ENCODE results near the gene LAIR2. TPM values are rescaled to one million over a fixed set of nuclear protein-coding genes. Genes with fewer than 3 reads are reported as not detected.

LAIR2 gene
- total RNA-seq, 1 donor = not detected

DNA sequence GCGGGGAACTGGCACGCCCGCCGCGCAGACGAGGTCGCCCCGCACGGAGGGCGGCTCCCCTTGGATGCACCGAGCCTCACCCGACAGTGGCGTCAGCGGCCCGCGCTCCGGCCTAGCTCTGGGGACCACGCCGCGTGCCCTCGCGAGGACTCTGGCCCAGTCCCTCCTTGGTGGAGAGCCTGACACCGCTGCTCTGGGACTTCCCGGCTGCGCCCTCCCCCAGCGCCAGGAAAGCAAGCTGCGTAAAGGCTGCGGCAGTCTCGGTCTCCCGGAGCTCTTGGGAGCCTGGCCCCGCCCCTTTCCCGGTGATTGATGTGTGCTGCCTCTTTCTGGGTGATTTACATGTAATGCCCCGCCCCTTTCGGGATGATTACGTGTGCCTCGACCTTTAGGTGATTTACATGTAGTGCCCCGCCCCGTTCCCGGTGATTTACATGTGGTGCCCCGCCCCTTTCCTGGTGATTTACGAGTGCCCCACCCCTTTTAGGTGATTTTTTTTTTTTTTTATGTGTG, 39.0 kb upstream of the LAIR2 start, which contains the start of gene LENG9:
TSS of gene LENG9 (minus strand) at position 248 of the 513 bp plus-strand sequence. CDS start 252 bp downstream, outside the sequence.
- DNase-seq (ENCODE audit: insufficient read length, low spot score, missing footprints) = peak; percentile 99
- Histone ChIP-seq H2AFZ (ENCODE audit: low read length) (peak within 1 kb of the TSS; percentile 89), H3K4me3 (ENCODE audit: insufficient read depth, low read length) (peak within 1 kb of the TSS; percentile 76), H3K27ac (ENCODE audit: low read depth, low read length) (peak within 1 kb of the TSS; percentile 83), H4K20me1 (ENCODE audit: insufficient read depth, low read length) (peaks cover 23% of the 10 kb centered on the region), H3K27me3 (ENCODE audit: insufficient read depth, low read length) (no peaks in the 10 kb centered on the region), H3K4me2 (ENCODE audit: insufficient read depth, low read length) (peak within 1 kb of the TSS; percentile 87), H3K36me3 (ENCODE audit: insufficient read depth, low read length) (peaks cover 32% of the 10 kb centered on the region), H3K79me2 (ENCODE audit: insufficient read depth, low read length) (peaks cover 34% of the 10 kb centered on the region), H3K9me3 (ENCODE audit: low read depth, low read length) (no peaks in the 10 kb centered on the region), H3K4me1 (ENCODE audit: insufficient read depth, low read length) (peaks cover 23% of the 10 kb centered on the region)
- TF ChIP-seq, protein P1, sequence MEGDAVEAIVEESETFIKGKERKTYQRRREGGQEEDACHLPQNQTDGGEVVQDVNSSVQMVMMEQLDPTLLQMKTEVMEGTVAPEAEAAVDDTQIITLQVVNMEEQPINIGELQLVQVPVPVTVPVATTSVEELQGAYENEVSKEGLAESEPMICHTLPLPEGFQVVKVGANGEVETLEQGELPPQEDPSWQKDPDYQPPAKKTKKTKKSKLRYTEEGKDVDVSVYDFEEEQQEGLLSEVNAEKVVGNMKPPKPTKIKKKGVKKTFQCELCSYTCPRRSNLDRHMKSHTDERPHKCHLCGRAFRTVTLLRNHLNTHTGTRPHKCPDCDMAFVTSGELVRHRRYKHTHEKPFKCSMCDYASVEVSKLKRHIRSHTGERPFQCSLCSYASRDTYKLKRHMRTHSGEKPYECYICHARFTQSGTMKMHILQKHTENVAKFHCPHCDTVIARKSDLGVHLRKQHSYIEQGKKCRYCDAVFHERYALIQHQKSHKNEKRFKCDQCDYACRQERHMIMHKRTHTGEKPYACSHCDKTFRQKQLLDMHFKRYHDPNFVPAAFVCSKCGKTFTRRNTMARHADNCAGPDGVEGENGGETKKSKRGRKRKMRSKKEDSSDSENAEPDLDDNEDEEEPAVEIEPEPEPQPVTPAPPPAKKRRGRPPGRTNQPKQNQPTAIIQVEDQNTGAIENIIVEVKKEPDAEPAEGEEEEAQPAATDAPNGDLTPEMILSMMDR (IDR thresholded peaks at IDR 0.05; ENCODE audit: extremely low read depth, low read depth, low read length) = no peak

- Histone ChIP-seq H3K36me3 (ENCODE audit: insufficient read depth, low read length) (peaks cover 27% of the 10 kb centered on the region), H3K9me3 (ENCODE audit: low read depth, low read length) (no peaks in the 10 kb centered on the region), H4K20me1 (ENCODE audit: insufficient read depth, low read length) (peaks cover 18% of the 10 kb centered on the region), H3K4me3 (ENCODE audit: insufficient read depth, low read length) (peak overlapping the region; percentile 76), H3K27me3 (ENCODE audit: insufficient read depth, low read length) (no peaks in the 10 kb centered on the region), H2AFZ (ENCODE audit: low read length) (peak overlapping the region; percentile 89), H3K79me2 (ENCODE audit: insufficient read depth, low read length) (peaks cover 28% of the 10 kb centered on the region), H3K27ac (ENCODE audit: low read depth, low read length) (peak overlapping the region; percentile 9), H3K4me2 (ENCODE audit: insufficient read depth, low read length) (peak overlapping the region; percentile 87), H3K4me1 (ENCODE audit: insufficient read depth, low read length) (peaks cover 23% of the 10 kb centered on the region)
- DNase-seq (ENCODE audit: insufficient read length, low spot score, missing footprints) = peak; percentile 94
- TF ChIP-seq, protein P1 (IDR thresholded peaks at IDR 0.05; ENCODE audit: extremely low read depth, low read depth, low read length) = no peak
These were observed 38.5 kb upstream of the LAIR2 start for GRCh38 chr19:54464044-54464629.

DNA sequence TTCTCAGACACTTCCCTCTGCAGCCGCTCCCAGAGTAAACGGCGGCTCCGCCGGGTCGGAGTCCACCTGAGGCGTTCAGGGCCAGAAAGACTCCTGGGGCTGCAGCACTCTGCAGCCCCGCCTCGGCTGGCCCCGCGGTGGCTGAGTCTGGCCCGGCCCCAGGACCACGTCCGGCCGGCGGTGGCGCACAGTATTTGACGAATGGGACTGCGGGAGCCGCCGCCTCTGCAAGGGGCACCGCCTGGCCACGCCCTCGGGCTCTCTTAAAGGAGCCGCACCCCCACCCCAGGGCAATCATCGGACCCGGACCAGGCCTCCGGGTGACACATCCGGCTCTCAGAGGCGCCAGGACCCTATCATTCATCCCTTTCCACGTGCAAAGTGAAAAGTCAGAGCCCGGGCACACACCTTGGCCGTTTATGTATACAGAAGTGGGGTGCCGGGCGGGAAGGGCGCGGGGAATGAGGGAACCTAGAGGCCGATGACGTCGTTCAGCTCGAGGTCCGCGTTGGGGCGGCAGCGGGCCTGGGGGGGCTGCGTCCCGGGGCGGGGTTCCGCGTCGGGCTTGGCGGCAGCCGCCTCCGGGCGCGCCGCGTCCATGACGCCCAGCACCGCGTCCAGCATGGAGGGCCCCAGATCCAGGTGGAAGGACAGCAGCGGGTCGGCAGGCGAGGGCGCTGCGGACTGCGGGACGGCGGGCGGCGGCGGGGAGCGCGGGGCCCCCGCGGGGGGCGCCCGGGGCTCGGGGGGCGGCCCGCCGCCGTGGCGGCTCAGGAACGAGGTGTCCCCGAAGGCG, 37.8 kb upstream of the LAIR2 start:
- Histone ChIP-seq H2AFZ (ENCODE audit: low read length) (peak overlapping the region; percentile 89), H3K27ac (ENCODE audit: low read depth, low read length) (peak overlapping the region; percentile 9), H3K79me2 (ENCODE audit: insufficient read depth, low read length) (peaks cover 21% of the 10 kb centered on the region), H3K4me2 (ENCODE audit: insufficient read depth, low read length) (peak overlapping the region; percentile 87), H3K4me1 (ENCODE audit: insufficient read depth, low read length) (peaks cover 23% of the 10 kb centered on the region), H3K4me3 (ENCODE audit: insufficient read depth, low read length) (peak overlapping the region; percentile 76), H3K27me3 (ENCODE audit: insufficient read depth, low read length) (no peaks in the 10 kb centered on the region), H3K9me3 (ENCODE audit: low read depth, low read length) (no peaks in the 10 kb centered on the region), H4K20me1 (ENCODE audit: insufficient read depth, low read length) (peaks cover 12% of the 10 kb centered on the region), H3K36me3 (ENCODE audit: insufficient read depth, low read length) (peaks cover 20% of the 10 kb centered on the region)
- peak; percentile 98 for DNase-seq (ENCODE audit: insufficient read length, low spot score, missing footprints)
- TF ChIP-seq, protein P1 (IDR thresholded peaks at IDR 0.05; ENCODE audit: extremely low read depth, low read depth, low read length) = no peak
